ENCODE data around the gene FBXL13. TPM values are rescaled to one million over a fixed set of nuclear protein-coding genes. Genes with fewer than 3 reads are reported as not detected.

Gene FBXL13
- total and polyA plus RNA-seq, 2 donors from 2014 or later = 1.5 to 4.8 TPM

- no peaks in the 10 kb centered on the region for H3K4me1 ChIP-seq (ENCODE audit: control insufficient read depth in 2 of 3, insufficient read depth in 2 of 3, low read depth in 1 of 3, low read length in 3 of 3)
- TF ChIP-seq, protein P1, sequence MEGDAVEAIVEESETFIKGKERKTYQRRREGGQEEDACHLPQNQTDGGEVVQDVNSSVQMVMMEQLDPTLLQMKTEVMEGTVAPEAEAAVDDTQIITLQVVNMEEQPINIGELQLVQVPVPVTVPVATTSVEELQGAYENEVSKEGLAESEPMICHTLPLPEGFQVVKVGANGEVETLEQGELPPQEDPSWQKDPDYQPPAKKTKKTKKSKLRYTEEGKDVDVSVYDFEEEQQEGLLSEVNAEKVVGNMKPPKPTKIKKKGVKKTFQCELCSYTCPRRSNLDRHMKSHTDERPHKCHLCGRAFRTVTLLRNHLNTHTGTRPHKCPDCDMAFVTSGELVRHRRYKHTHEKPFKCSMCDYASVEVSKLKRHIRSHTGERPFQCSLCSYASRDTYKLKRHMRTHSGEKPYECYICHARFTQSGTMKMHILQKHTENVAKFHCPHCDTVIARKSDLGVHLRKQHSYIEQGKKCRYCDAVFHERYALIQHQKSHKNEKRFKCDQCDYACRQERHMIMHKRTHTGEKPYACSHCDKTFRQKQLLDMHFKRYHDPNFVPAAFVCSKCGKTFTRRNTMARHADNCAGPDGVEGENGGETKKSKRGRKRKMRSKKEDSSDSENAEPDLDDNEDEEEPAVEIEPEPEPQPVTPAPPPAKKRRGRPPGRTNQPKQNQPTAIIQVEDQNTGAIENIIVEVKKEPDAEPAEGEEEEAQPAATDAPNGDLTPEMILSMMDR (IDR thresholded peaks at IDR 0.05; ENCODE audit: borderline replicate concordance, extremely low read depth, insufficient read depth) = no peak
- no peak overlapping the region for H3K4me3 ChIP-seq (ENCODE audit: low read length in 3 of 3)
- H3K9ac ChIP-seq (ENCODE audit: low read length in 3 of 3) = no peak overlapping the region
- no peaks in the 10 kb centered on the region for H3K36me3 ChIP-seq (ENCODE audit: control insufficient read depth in 2 of 3, insufficient read depth in 3 of 3, low read length in 3 of 3)
- DNase-seq (no peak), FAIRE-seq (no peak)
- intact Hi-C loops (cut with DNase I) = no loop called here
- H3K9me3 ChIP-seq (ENCODE audit: control insufficient read depth in 2 of 3, insufficient read depth in 1 of 3, low read length in 3 of 3) = no peaks in the 10 kb centered on the region
- H3K27me3 ChIP-seq (ENCODE audit: control insufficient read depth, insufficient read depth, low read length) = no peaks in the 10 kb centered on the region
- H3K27ac ChIP-seq (ENCODE audit: low read depth in 2 of 2, low read length in 2 of 2) = no peak overlapping the region
Measured at GRCh38 chr7:102951839-102952238, 122.8 kb downstream of the FBXL13 start.

GRCh38 chr7:102944241-102944640 is 130.4 kb downstream of the FBXL13 start:
- H3K27ac ChIP-seq (ENCODE audit: low read depth in 2 of 2, low read length in 2 of 2) = no peak overlapping the region
- H3K36me3 ChIP-seq (ENCODE audit: control insufficient read depth in 2 of 3, insufficient read depth in 3 of 3, low read length in 3 of 3) = peaks cover 0 to 3% (median 0%) of the 10 kb centered on the region in 3 donors
- DNase-seq (no peak), FAIRE-seq (no peak)
- no peak overlapping the region for H3K4me3 ChIP-seq (ENCODE audit: low read length in 3 of 3)
- peaks cover 0 to 2% (median 0%) of the 10 kb centered on the region in 3 donors for H3K4me1 ChIP-seq (ENCODE audit: control insufficient read depth in 2 of 3, insufficient read depth in 2 of 3, low read depth in 1 of 3, low read length in 3 of 3)
- intact Hi-C loops (cut with DNase I) = no loop called here
- no peaks in the 10 kb centered on the region for H3K9me3 ChIP-seq (ENCODE audit: control insufficient read depth in 2 of 3, insufficient read depth in 1 of 3, low read length in 3 of 3)
- H3K27me3 ChIP-seq (ENCODE audit: control insufficient read depth, insufficient read depth, low read length) = no peaks in the 10 kb centered on the region
- no peak overlapping the region for H3K9ac ChIP-seq (ENCODE audit: low read length in 3 of 3)
- TF ChIP-seq, protein P1 (IDR thresholded peaks at IDR 0.05; ENCODE audit: borderline replicate concordance, extremely low read depth, insufficient read depth) = no peak

- no peak overlapping the region for H3K9ac ChIP-seq (ENCODE audit: low read length in 3 of 3)
- H3K27ac ChIP-seq (ENCODE audit: low read depth in 2 of 2, low read length in 2 of 2) = no peak overlapping the region
- peaks cover 0 to 3% (median 0%) of the 10 kb centered on the region in 3 donors for H3K36me3 ChIP-seq (ENCODE audit: control insufficient read depth in 2 of 3, insufficient read depth in 3 of 3, low read length in 3 of 3)
- H3K4me3 ChIP-seq (ENCODE audit: low read length in 3 of 3) = no peak overlapping the region
- FAIRE-seq (no peak), DNase-seq (no peak)
- intact Hi-C loops (cut with DNase I) = no loop called here
- TF ChIP-seq, protein P1 (IDR thresholded peaks at IDR 0.05; ENCODE audit: borderline replicate concordance, extremely low read depth, insufficient read depth) = no peak
- no peaks in the 10 kb centered on the region for H3K27me3 ChIP-seq (ENCODE audit: control insufficient read depth, insufficient read depth, low read length)
- H3K9me3 ChIP-seq (ENCODE audit: control insufficient read depth in 2 of 3, insufficient read depth in 1 of 3, low read length in 3 of 3) = no peaks in the 10 kb centered on the region
- H3K4me1 ChIP-seq (ENCODE audit: control insufficient read depth in 2 of 3, insufficient read depth in 2 of 3, low read depth in 1 of 3, low read length in 3 of 3) = peaks cover 0 to 2% (median 0%) of the 10 kb centered on the region in 3 donors
Measured at GRCh38 chr7:102943423-102944169, 131.0 kb downstream of the FBXL13 start.

Data from kidney (tissue), 14 donors.